K562 treated with DMSO at 1 percent for 48 hours (cell line): ENCODE results near the gene REELD1. TPM values are rescaled to one million over a fixed set of nuclear protein-coding genes. Genes with fewer than 3 reads are reported as not detected.

Experiments
- total RNA-seq: library from RNA; unstranded; fragments of 300-600 nt; gene quantifications from 2 replicates; pipeline ENCODE4 v1.2.3, GENCODE V29; 2022; ENCODE audit warnings: low replicate concordance; ENCODE audit errors: extremely low read depth

The REELD1 gene
- not detected in 2 replicates for total RNA-seq

GRCh38 chr4:146214238-146214637 is at the start of gene REELD1:
Gene REELD1 (plus strand): TSS chr4:146214538. CDS start chr4:146216953, 2,415 bp downstream.

GRCh38 chr4:146175541-146176453 is 38.5 kb upstream of the REELD1 start, which contains the start of gene LSM6:
Gene LSM6 (plus strand): TSS chr4:146175718. CDS start chr4:146182922, 7,204 bp downstream.

Other genes starting within 250 kb of the REELD1 start
- 331 TPM in 1 of 2 replicates, not detected in the other for gene LSM6, start 38.8 kb upstream of the REELD1 start, total RNA-seq